SK-N-SH treated with all-trans-retinoic acid at 6 μM for 48 hours (cell line): ENCODE results near the gene ZNF443.

Experiments
- ATAC-seq: fragments of 200-7000 bp; cut with Tn5 transposase; 3 replicates; pipeline ENCODE4 v1.9.1; 2020; ENCODE audit warnings: mild to moderate bottlenecking, moderate library complexity
- ESRRG ChIP-seq: fragments of 250-450 bp; sonication (Bioruptor Pico); IDR thresholded peaks from 2 replicates; pipeline ENCODE4 v1.6.1; 2021; ENCODE audit warnings: mild to moderate bottlenecking
- ZFP3 ChIP-seq: fragments of 250-450 bp; sonication (Bioruptor Pico); IDR thresholded peaks from 2 replicates; pipeline ENCODE4 v1.5.0; 2020; ENCODE audit warnings: mild to moderate bottlenecking, moderate library complexity
- ZNF70 ChIP-seq: fragments of 450-650 bp; formaldehyde crosslinking; IDR thresholded peaks from 2 replicates; pipeline ENCODE4 v1.5.0; 2020; ENCODE audit warnings: mild to moderate bottlenecking, moderate library complexity

The ZNF443 gene

GRCh38 chr19:12379732-12380443 is 60.9 kb downstream of the ZNF443 start:
- ATAC-seq = no peak
- TF ChIP-seq ZNF70 (CRISPR knock-in tag) (no peak), ZFP3 (CRISPR knock-in tag) (no peak), ESRRG (CRISPR knock-in tag) (no peak)
